Measurements from ENCODE around the gene MRM1. TPM values are rescaled to one million over a fixed set of nuclear protein-coding genes. Genes with fewer than 3 reads are reported as not detected.

Gene MRM1
- total RNA-seq, 2 experiments from 2014 or later = 14.3 to 16.4 TPM

DNA sequence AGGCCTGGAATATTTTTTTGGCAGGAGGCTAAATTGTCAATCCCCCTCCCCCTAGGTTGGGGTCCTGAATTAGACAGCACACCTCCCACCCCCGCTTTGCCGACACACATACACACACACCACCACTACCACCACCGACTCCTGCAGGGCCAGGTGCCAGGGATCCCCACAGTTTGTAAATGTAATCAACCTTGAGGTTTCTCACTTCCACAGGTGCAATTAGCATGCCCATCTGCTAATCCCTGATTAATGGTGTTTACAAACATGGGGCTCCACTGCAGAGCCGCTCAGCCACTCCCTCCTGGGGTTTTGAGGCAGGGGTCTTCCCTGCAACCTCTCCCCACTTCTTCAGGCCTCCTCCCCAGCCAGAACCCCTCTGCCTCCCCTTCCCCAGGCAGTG is 11.8 kb downstream of the MRM1 start:
- ATAC-seq (no peak), DNase-seq (no peak)
- Mint-ChIP-seq H3K4me3 (no peak overlapping the region), H3K27me3 (no peaks in the 10 kb centered on the region), H3K9me3 (ENCODE audit: low read depth) (no peaks in the 10 kb centered on the region), H3K27ac (no peak overlapping the region), H3K36me3 (ENCODE audit: low read depth) (peaks cover 6% of the 10 kb centered on the region), H3K4me1 (peaks cover 2% of the 10 kb centered on the region)
- ChIA-PET POLR2A (interaction anchor here (0.7 kb wide), 1 partner anchor 404 kb away, joined by 3 read pairs; no protein-coding TSS in a partner anchor), CTCF (no interaction called here)
- intact Hi-C loops (cut with DNase I, micrococcal nuclease) = no loop called here

GRCh38 chr17:36614081-36614480 is 12.7 kb downstream of the MRM1 start:
- intact Hi-C loops (cut with DNase I, micrococcal nuclease) = no loop called here
- DNase-seq = no peak
- Mint-ChIP-seq H3K27me3 (no peaks in the 10 kb centered on the region), H3K36me3 (ENCODE audit: low read depth) (no peaks in the 10 kb centered on the region), H3K9me3 (ENCODE audit: low read depth) (no peaks in the 10 kb centered on the region), H3K27ac (no peak overlapping the region), H3K4me1 (no peaks in the 10 kb centered on the region), H3K4me3 (no peak overlapping the region)
- ChIA-PET CTCF (no interaction called here), POLR2A (no interaction called here)
- ATAC-seq = no peak

DNA sequence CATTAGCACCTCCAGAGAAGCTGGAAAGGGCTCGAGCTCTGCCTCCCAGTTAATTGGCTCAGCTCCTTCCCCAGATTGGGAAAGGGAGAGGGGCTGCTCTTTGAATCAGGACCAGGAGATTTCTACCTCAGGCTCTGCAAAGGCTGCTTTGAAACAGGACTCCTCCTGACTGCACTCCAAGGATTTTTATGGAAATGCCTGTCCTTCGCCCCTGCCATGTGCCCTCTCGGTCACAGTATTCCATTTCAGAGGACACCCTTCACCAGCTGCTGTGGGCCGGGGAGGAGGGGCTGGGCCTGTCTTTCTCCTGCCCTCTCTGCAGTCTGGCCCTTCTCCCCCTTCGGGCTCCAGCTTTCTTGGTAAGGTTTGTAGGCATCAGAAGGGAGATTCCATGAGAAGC is 13.6 kb downstream of the MRM1 start:
- intact Hi-C loops (cut with DNase I, micrococcal nuclease) = no loop called here
- H3K36me3 Mint-ChIP-seq (ENCODE audit: low read depth) = no peaks in the 10 kb centered on the region
- no peaks in the 10 kb centered on the region for H3K9me3 Mint-ChIP-seq (ENCODE audit: low read depth)
- no peak overlapping the region for H3K4me3 Mint-ChIP-seq
- H3K27ac Mint-ChIP-seq = no peak overlapping the region
- DNase-seq = no peak
- no peaks in the 10 kb centered on the region for H3K4me1 Mint-ChIP-seq
- no peaks in the 10 kb centered on the region for H3K27me3 Mint-ChIP-seq
- POLR2A ChIA-PET = no interaction called here
- ATAC-seq = no peak
- CTCF ChIA-PET = interaction anchor here (0.9 to 2.5 kb wide), 2 partner anchors 8 to 11 kb away, joined by 4 to 9 read pairs; no protein-coding TSS in a partner anchor

DNA sequence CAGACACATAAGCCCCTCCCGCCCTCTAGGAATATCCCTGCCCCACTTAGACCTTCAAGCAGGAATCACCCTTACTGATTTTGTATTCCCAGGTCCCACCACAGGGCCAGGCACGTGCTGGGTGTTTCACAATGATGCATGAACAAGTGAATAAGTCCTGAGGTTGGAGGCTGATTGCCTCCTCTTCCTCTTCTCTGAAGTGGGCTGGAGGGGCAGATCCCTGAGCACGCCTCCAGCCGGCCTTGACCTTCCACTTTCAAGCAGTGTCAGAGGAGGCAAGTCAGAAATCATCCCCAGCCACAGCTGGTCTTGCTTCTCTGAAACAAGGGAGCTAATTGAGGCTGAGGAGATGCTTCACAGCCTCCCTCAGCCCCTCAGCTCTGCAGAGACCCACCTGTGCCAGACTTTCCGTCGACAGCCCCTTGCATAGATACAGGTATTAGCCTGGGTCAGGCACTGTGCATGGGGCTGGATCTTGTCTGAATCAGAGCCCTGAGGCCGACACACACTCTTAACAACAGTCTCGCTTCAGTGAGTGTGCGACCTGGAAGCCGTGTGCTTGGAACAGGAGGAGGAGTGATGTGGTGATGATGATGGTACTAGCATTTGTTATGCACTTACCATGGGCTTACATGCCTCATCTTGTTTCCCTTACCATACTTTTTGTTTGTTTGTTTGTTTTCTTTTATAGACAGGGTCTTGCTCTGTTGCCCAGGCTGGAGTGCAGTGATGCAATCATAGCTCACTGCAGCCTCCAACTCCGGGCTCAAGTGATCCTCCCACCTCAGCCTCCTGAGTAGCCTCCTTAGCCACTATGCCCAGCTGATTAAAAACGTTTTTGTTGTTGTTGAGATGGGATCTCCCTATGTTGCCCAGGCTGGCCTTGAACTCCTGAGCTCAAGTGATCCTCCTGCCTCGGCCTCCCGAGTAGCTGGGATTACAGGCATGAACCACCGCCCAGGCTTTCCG is 15.0 kb downstream of the MRM1 start:
- DNase-seq (no peak), ATAC-seq (no peak)
- CTCF ChIA-PET = interaction anchor here (0.6 to 3.5 kb wide), 4 partner anchors 9 to 1943 kb away, joined by 3 to 16 read pairs (median 6); no protein-coding TSS in a partner anchor
- no peaks in the 10 kb centered on the region for H3K4me1 Mint-ChIP-seq
- H3K27ac Mint-ChIP-seq = no peak overlapping the region
- no peaks in the 10 kb centered on the region for H3K36me3 Mint-ChIP-seq (ENCODE audit: low read depth)
- no peaks in the 10 kb centered on the region for H3K9me3 Mint-ChIP-seq (ENCODE audit: low read depth)
- intact Hi-C loops (cut with DNase I, micrococcal nuclease) = no loop called here
- POLR2A ChIA-PET = no interaction called here
- H3K27me3 Mint-ChIP-seq = no peaks in the 10 kb centered on the region
- H3K4me3 Mint-ChIP-seq = no peak overlapping the region

- ChIA-PET POLR2A (no interaction called here), CTCF (interaction anchor here (3.5 kb wide), 1 partner anchor 14 kb away, joined by 16 read pairs; no protein-coding TSS in a partner anchor)
- intact Hi-C loops (cut with DNase I, micrococcal nuclease) = no loop called here
- ATAC-seq (no peak), DNase-seq (no peak)
- no peak overlapping the region for H3K4me3 Mint-ChIP-seq
- no peak overlapping the region for H3K27ac Mint-ChIP-seq
- H3K36me3 Mint-ChIP-seq (ENCODE audit: low read depth) = no peaks in the 10 kb centered on the region
- no peaks in the 10 kb centered on the region for H3K27me3 Mint-ChIP-seq
- no peaks in the 10 kb centered on the region for H3K9me3 Mint-ChIP-seq (ENCODE audit: low read depth)
- no peaks in the 10 kb centered on the region for H3K4me1 Mint-ChIP-seq
Measured at GRCh38 chr17:36617773-36618172, 16.4 kb downstream of the MRM1 start.

DNA sequence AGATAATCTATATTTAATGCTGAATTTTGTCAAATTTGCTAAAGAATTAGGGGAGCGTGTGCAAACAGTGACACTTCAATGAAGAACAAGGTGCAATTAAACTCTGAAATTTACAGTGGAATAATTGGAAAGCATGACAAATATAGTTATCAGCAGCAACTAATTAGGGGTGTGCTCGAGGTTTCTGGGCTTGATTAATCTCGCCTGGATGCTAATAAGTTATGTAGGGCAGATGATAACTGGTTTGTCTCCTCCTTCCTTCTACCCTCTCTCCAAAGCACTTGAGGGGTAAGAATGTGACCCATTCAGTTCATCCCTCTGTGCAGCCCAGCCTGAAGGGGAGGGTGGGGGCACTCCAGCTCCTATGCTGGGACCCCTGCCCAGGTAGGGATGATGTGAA is 21.9 kb downstream of the MRM1 start:
- Mint-ChIP-seq H3K27ac (no peak overlapping the region), H3K27me3 (no peaks in the 10 kb centered on the region), H3K4me1 (no peaks in the 10 kb centered on the region), H3K9me3 (ENCODE audit: low read depth) (no peaks in the 10 kb centered on the region), H3K4me3 (no peak overlapping the region), H3K36me3 (ENCODE audit: low read depth) (no peaks in the 10 kb centered on the region)
- ChIA-PET POLR2A (no interaction called here), CTCF (interaction anchor here (0.8 to 3.6 kb wide), 2 partner anchors 21 to 616 kb away, joined by 3 to 19 read pairs; partner anchors contain the start of gene MRM1)
- intact Hi-C loops (cut with DNase I, micrococcal nuclease) = no loop called here
- no peak for DNase-seq
- ATAC-seq = no peak

DNA sequence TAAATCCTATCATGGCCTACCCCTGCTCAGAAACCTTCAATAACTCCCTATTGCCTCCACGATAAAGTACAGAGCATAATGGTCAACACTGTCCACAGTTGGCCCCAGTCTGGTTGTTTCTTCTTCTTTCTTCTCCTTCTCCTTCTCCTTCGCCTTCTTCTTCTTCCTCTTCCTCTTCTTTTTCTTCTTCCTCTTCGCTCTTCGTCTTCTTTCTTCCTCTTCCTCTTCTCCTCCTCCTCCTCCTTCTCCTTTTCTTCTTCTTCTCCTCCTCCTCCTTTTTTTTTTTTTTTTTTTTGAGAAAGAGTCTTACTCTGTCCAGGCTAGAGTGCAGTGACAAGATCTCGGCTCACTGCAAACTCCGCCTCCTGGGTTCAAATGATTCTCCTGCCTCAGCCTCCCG is 23.8 kb downstream of the MRM1 start:
- no peaks in the 10 kb centered on the region for H3K9me3 Mint-ChIP-seq (ENCODE audit: low read depth)
- H3K4me1 Mint-ChIP-seq = no peaks in the 10 kb centered on the region
- DNase-seq (no peak), ATAC-seq (no peak)
- H3K4me3 Mint-ChIP-seq = no peak overlapping the region
- ChIA-PET POLR2A (no interaction called here), CTCF (interaction anchor here (0.6 to 3.6 kb wide), 6 partner anchors 9 to 601 kb away, joined by 3 to 19 read pairs (median 4); partner anchors contain the start of gene MRM1)
- no peak overlapping the region for H3K27ac Mint-ChIP-seq
- intact Hi-C loops (cut with DNase I, micrococcal nuclease) = loop anchor here (1.0 to 5.0 kb wide), 4 partner anchors 30 to 597 kb away; partner anchors contain the start of gene LHX1 (in 1 of the 2)
- no peaks in the 10 kb centered on the region for H3K36me3 Mint-ChIP-seq (ENCODE audit: low read depth)
- no peaks in the 10 kb centered on the region for H3K27me3 Mint-ChIP-seq

DNA sequence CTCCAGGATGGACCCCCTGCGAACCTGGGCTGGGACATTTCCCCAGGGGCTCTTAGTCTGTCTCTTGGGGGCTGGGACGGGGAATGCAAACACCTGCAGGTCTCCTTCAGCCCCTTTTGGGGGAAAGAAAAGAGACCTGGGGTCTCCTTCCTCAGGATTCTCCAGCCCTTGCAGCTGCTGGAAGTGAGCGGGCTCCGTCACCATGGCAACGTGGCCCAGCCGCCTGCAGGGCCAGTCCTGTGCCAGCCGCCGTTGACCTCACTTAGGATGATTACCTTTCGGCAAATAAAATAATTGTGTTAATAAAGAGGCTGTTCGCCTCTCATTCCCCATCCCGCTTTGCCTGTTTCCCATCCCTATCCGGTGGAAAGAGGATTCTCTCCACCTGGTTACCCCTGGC is 25.7 kb downstream of the MRM1 start:
- POLR2A ChIA-PET = no interaction called here

DNA sequence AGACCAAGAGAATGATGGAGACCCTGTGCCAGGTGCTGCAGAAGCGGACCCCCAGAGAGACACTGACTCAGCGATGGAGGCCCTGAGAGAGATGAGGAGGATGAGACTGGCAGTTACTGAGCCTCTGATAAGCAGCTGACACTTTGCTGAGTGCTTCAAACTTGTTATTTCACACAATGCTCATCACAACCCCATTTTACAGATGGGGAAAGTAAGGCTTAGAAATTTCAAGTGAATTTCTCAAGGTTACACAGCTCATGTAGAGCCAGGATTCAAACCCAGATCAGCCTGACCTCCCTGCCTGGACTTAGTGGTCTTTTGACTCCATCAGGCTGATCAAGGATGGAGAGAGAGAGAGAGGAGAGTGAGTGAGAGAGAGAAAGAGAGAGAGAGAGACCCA is 27.2 kb downstream of the MRM1 start:
- ATAC-seq = no peak
- H3K9me3 Mint-ChIP-seq (ENCODE audit: low read depth) = no peaks in the 10 kb centered on the region
- ChIA-PET CTCF (interaction anchor here (0.5 to 4.5 kb wide), 12 partner anchors 9 to 747 kb away, joined by 3 to 37 read pairs (median 4); partner anchors contain the start of genes C17orf78 and MRM1), POLR2A (no interaction called here)
- H3K36me3 Mint-ChIP-seq (ENCODE audit: low read depth) = no peaks in the 10 kb centered on the region
- no peak overlapping the region for H3K4me3 Mint-ChIP-seq
- peaks cover 4% of the 10 kb centered on the region for H3K27me3 Mint-ChIP-seq
- H3K27ac Mint-ChIP-seq = no peak overlapping the region
- no peaks in the 10 kb centered on the region for H3K4me1 Mint-ChIP-seq
- no peak for DNase-seq
- intact Hi-C loops (cut with DNase I, micrococcal nuclease) = loop anchor here (2.0 to 5.0 kb wide), 4 partner anchors 79 to 610 kb away; partner anchors contain the start of gene LHX1 (in 1 of the 2)

More for the DNA sequence above, 25.7 kb downstream of the MRM1 start:
- CTCF ChIA-PET = interaction anchor here (0.6 to 4.5 kb wide), 6 partner anchors 24 to 420 kb away, joined by 3 to 37 read pairs (median 10); partner anchors contain the start of gene MRM1
- Mint-ChIP-seq H3K27me3 (no peaks in the 10 kb centered on the region), H3K27ac (no peak overlapping the region), H3K4me1 (no peaks in the 10 kb centered on the region), H3K36me3 (ENCODE audit: low read depth) (no peaks in the 10 kb centered on the region), H3K4me3 (no peak overlapping the region), H3K9me3 (ENCODE audit: low read depth) (no peaks in the 10 kb centered on the region)
- DNase-seq = no peak
- ATAC-seq = no peak
- intact Hi-C loops (cut with DNase I, micrococcal nuclease) = loop anchor here (5.0 kb wide), 3 partner anchors 80 to 595 kb away; partner anchors contain the start of gene LHX1 (in 1 of the 2)

GRCh38 chr17:36629252-36629847 is 28.0 kb downstream of the MRM1 start:
- Mint-ChIP-seq H3K27me3 (peaks cover 4% of the 10 kb centered on the region), H3K9me3 (ENCODE audit: low read depth) (no peaks in the 10 kb centered on the region), H3K4me3 (no peak overlapping the region), H3K36me3 (ENCODE audit: low read depth) (no peaks in the 10 kb centered on the region), H3K4me1 (no peaks in the 10 kb centered on the region), H3K27ac (no peak overlapping the region)
- DNase-seq (peak; percentile 87), ATAC-seq (peak; percentile 92)
- CTCF ChIA-PET = interaction anchor here (0.5 to 4.5 kb wide), 13 partner anchors 10 to 838 kb away, joined by 3 to 37 read pairs (median 3); partner anchors contain the start of genes C17orf78 and MRM1
- intact Hi-C loops (cut with DNase I, micrococcal nuclease) = loop anchor here (1.0 to 5.0 kb wide), 9 partner anchors 77 to 744 kb away; partner anchors contain the start of gene LHX1 (in 1 of the 2)
- POLR2A ChIA-PET = no interaction called here

GRCh38 chr17:36629970-36630502 is 28.7 kb downstream of the MRM1 start:
- no peak overlapping the region for H3K27ac Mint-ChIP-seq
- H3K27me3 Mint-ChIP-seq = peaks cover 8% of the 10 kb centered on the region
- no peaks in the 10 kb centered on the region for H3K36me3 Mint-ChIP-seq (ENCODE audit: low read depth)
- intact Hi-C loops (cut with DNase I, micrococcal nuclease) = loop anchor here (1.0 to 5.0 kb wide), 9 partner anchors 76 to 743 kb away; partner anchors contain the start of gene LHX1 (in 1 of the 2)
- H3K9me3 Mint-ChIP-seq (ENCODE audit: low read depth) = no peaks in the 10 kb centered on the region
- DNase-seq = no peak
- ChIA-PET POLR2A (no interaction called here), CTCF (interaction anchor here (0.5 to 4.5 kb wide), 7 partner anchors 10 to 837 kb away, joined by 3 to 37 read pairs (median 6); no protein-coding TSS in a partner anchor)
- no peaks in the 10 kb centered on the region for H3K4me1 Mint-ChIP-seq
- no peak for ATAC-seq
- H3K4me3 Mint-ChIP-seq = no peak overlapping the region

Data from activated CD4-positive, alpha-beta T cell treated with anti-CD3 and anti-CD28 coated beads for 36 hours (primary cell).